Cardiac fibroblast (primary cell): ENCODE data around the gene ASRGL1.

ENCODE experiments used
- DNase-seq, 2 donors: peaks; one replicate each; pipeline versions ENCODE4 v3.0.0 to v3.0.0-alpha.2; 2010; ENCODE audit warnings: low read depth in 2 of 2
- H3K4me3 ChIP-seq, 2 donors: replicated peaks in 1 of 2; 1 replicate in 1 of 2; 2 replicates in 1 of 2; pipeline ENCODE4 v1.5.1; 2011; ENCODE audit warnings: low read depth in 2 of 2, low read length in 2 of 2, mild to moderate bottlenecking in 2 of 2, moderate library complexity in 1 of 2
- CTCF ChIP-seq: IDR thresholded peaks from one replicate; pipeline ENCODE4 v1.5.1; 2011; ENCODE audit warnings: low read depth, mild to moderate bottlenecking, low read length, inconsistent platforms

The ASRGL1 gene

GRCh38 chr11:62423012-62423411, 85.8 kb downstream of the ASRGL1 start:
- H3K4me3 ChIP-seq = no peak overlapping the region
- DNase-seq = no peak
- TF ChIP-seq CTCF = no peak

- TF ChIP-seq CTCF = no peak
- H3K4me3 ChIP-seq = no peak overlapping the region
- peak in 1 of 2 donors; percentile 42 for DNase-seq
Observed at GRCh38 chr11:62427630-62428233, 90.5 kb downstream of the ASRGL1 start.

- DNase-seq = no peak
- no peak for TF ChIP-seq CTCF
- H3K4me3 ChIP-seq = no peak overlapping the region
Observed at GRCh38 chr11:62428871-62429560, 91.8 kb downstream of the ASRGL1 start.

- no peak for DNase-seq
- H3K4me3 ChIP-seq = no peak overlapping the region
- no peak for TF ChIP-seq CTCF
Observed at GRCh38 chr11:62430425-62430824, 93.2 kb downstream of the ASRGL1 start.

GRCh38 chr11:62431171-62431901, 94.1 kb downstream of the ASRGL1 start:
- no peak overlapping the region for H3K4me3 ChIP-seq
- DNase-seq = peak; percentile 53 to 72
- TF ChIP-seq CTCF = no peak

- DNase-seq = no peak
- H3K4me3 ChIP-seq = no peak overlapping the region
- no peak for TF ChIP-seq CTCF
Observed at GRCh38 chr11:62432695-62433094, 95.4 kb downstream of the ASRGL1 start.
